Mesendoderm (in vitro differentiated cells): Measurements from ENCODE around the gene HMOX2.

Experiments
- DNase-seq: peaks from one replicate; pipeline ENCODE4 v3.0.0; 2013
- H2AK5ac ChIP-seq: 2 replicates; pipeline ENCODE4 v1.6.1; 2013; ENCODE audit warnings: low read length, inconsistent platforms
- H2BK120ac ChIP-seq: 2 replicates; pipeline ENCODE4 v1.6.1; 2013; ENCODE audit warnings: low read depth, mild to moderate bottlenecking, low read length, moderate library complexity, mixed read lengths
- H2BK15ac ChIP-seq: replicated peaks from 2 replicates; pipeline ENCODE4 v1.6.1; 2013; ENCODE audit warnings: low read depth, mild to moderate bottlenecking, moderate library complexity
- H2BK5ac ChIP-seq: 2 replicates; pipeline ENCODE4 v1.6.1; 2013; ENCODE audit warnings: low read length, inconsistent platforms
- H3K18ac ChIP-seq: 2 replicates; pipeline ENCODE4 v1.6.1; 2013; ENCODE audit warnings: mild to moderate bottlenecking, low read length, mixed read lengths
- H3K23ac ChIP-seq: one replicate; pipeline ENCODE4 v1.6.1; 2013; ENCODE audit warnings: low read length
- H3K27ac ChIP-seq: 2 replicates; pipeline ENCODE4 v1.5.1; 2013; ENCODE audit warnings: low read depth, mild to moderate bottlenecking, inconsistent platforms, low read length, moderate library complexity
- H3K27me3 ChIP-seq: 2 replicates; pipeline ENCODE4 v1.6.1; 2013; ENCODE audit warnings: low read length, control low read depth, mild to moderate bottlenecking, inconsistent platforms; ENCODE audit not compliant: insufficient read depth, poor library complexity
- H3K36me3 ChIP-seq: 2 replicates; pipeline ENCODE4 v1.6.1; 2013; ENCODE audit warnings: low read length, inconsistent platforms; ENCODE audit not compliant: control insufficient read depth, insufficient read depth
- H3K4ac ChIP-seq: one replicate; pipeline ENCODE4 v1.6.1; 2013; ENCODE audit warnings: low read depth, mild to moderate bottlenecking, low read length, moderate library complexity
- H3K4me1 ChIP-seq: 2 replicates; pipeline ENCODE4 v1.6.1; 2013; ENCODE audit warnings: low read depth, low read length, inconsistent platforms; ENCODE audit not compliant: control insufficient read depth
- H3K4me2 ChIP-seq: 2 replicates; pipeline ENCODE4 v1.6.1; 2013; ENCODE audit warnings: low read length
- H3K4me3 ChIP-seq: 2 replicates; pipeline ENCODE4 v1.5.1; 2013; ENCODE audit warnings: mild to moderate bottlenecking, low read length
- H3K56ac ChIP-seq: one replicate; pipeline ENCODE4 v1.6.1; 2013; ENCODE audit warnings: low read length
- H3K79me1 ChIP-seq: 2 replicates; pipeline ENCODE4 v1.6.1; 2013; ENCODE audit warnings: low read length, inconsistent platforms
- H3K79me2 ChIP-seq: 2 replicates; pipeline ENCODE4 v1.6.1; 2013; ENCODE audit warnings: mild to moderate bottlenecking, low read length; ENCODE audit not compliant: control insufficient read depth, insufficient read depth
- H3K9ac ChIP-seq: 2 replicates; pipeline ENCODE4 v1.6.1; 2013; ENCODE audit warnings: low read length, inconsistent platforms
- H4K5ac ChIP-seq: one replicate; pipeline ENCODE4 v1.6.1; 2013; ENCODE audit warnings: low read length
- H4K8ac ChIP-seq: one replicate; pipeline ENCODE4 v1.6.1; 2013; ENCODE audit warnings: low read depth, mild to moderate bottlenecking, control low read depth, low read length, moderate library complexity
- WGBS: extraction: QIAGEN DNeasy Blood & Tissue Kit; methylation state at CpG from one replicate; pipeline ENCODE4 v1.1.7; 2013; ENCODE audit warnings: low lambda C conversion rate, missing lambda C conversion rate; ENCODE audit not compliant: insufficient coverage; ENCODE audit errors: extremely low coverage; 5-methylcytosine and 5-hydroxymethylcytosine counted together

Gene HMOX2

DNA sequence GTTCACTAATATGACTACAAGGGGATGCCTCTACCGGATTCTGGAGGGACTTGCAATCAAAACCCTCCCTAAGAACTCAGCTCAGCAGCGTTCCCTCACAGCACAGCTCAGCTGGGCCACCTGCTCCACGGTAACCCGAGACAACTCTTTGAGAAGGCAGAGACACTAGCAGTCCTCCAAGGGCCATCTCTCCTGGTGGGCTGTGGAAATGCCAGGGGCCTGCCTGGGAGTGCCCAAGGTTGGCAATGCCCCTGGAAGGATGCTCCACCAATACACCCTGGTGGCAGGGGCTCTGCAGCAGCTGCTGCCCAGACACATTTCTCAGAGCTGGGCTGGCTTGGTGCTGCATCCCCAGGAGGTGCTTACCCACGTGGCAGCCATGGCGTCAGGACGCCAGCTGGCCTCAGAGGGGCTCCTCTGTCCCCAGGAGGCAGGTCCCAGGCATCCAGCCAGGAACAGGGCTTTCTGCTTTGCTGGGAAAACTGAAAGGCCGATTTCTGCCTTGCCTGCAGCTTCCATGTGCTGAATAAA lies 45.9 kb downstream of the HMOX2 start:
- Histone ChIP-seq H3K79me2 (no peaks in the 10 kb centered on the region), H4K8ac (no peak overlapping the region), H2BK15ac (no peak overlapping the region), H3K4me1 (no peaks in the 10 kb centered on the region), H3K56ac (no peak overlapping the region), H3K36me3 (no peaks in the 10 kb centered on the region), H3K9ac (no peak overlapping the region), H2BK5ac (no peak overlapping the region), H2BK120ac (no peak overlapping the region), H2AK5ac (no peak overlapping the region), H3K27me3 (no peaks in the 10 kb centered on the region), H3K79me1 (peaks cover 2% of the 10 kb centered on the region), H3K23ac (no peak overlapping the region), H3K18ac (no peak overlapping the region), H3K27ac (no peak overlapping the region), H3K4ac (no peak overlapping the region), H3K4me2 (no peak overlapping the region), H4K5ac (no peak overlapping the region), H3K4me3 (no peak overlapping the region)
- DNase-seq: no peak
- no CpG with 5 or more reads among the region's 8 CpGs for WGBS

DNA sequence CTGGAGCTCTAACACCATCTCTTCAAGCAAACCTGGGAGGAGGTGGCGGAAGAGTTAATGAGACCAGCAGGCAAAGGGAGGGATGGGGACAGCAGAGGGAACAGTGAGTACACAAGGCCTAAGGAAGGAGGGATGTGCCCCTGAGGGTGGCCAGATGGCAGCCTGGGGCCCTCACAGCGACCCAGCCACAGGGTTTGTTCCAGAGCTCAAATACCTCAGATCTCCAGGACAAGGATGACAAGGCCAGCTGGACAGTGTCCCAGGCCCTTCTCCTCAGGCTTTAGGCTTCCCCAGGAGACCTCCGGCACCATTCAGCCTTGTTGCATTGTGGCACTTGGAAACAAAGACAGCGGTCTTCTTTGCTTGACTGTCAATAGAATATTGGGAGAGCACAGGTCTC lies 47.5 kb downstream of the HMOX2 start:
- no CpG with 5 or more reads among the region's 4 CpGs for WGBS
- DNase-seq: no peak

DNA sequence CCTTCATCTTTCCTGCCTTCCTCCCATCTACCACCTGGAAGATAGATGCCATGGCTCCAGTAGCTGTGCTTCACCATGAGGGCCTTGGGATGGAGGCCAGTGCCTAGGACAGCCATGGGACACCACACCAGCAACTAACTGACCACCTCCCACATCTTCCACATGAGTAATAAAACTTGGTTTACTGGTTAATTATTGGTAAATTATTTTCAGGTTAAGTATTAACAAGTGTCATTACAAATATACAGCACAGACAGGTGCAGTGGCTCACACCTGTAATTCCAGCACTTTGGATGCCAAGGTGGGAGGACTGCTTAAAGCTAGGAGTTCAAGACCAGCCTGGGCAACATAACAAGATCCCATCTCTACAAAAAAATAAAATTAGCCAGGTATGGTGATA lies 48.4 kb downstream of the HMOX2 start:
- H2BK120ac ChIP-seq: no peak overlapping the region
- DNase-seq: no peak
- no peak overlapping the region for H2AK5ac ChIP-seq
- H3K4me1 ChIP-seq: peaks cover 3% of the 10 kb centered on the region
- no peak overlapping the region for H3K9ac ChIP-seq
- no peak overlapping the region for H3K23ac ChIP-seq
- peaks cover 2% of the 10 kb centered on the region for H3K79me1 ChIP-seq
- no peak overlapping the region for H4K8ac ChIP-seq
- H3K4me3 ChIP-seq: no peak overlapping the region
- H3K4ac ChIP-seq: no peak overlapping the region
- H3K27me3 ChIP-seq: no peaks in the 10 kb centered on the region
- H2BK15ac ChIP-seq: no peak overlapping the region
- H3K18ac ChIP-seq: no peak overlapping the region
- no peak overlapping the region for H3K4me2 ChIP-seq
- H3K27ac ChIP-seq: no peak overlapping the region
- no peak overlapping the region for H4K5ac ChIP-seq
- H3K36me3 ChIP-seq: no peaks in the 10 kb centered on the region
- H2BK5ac ChIP-seq: no peak overlapping the region
- no peak overlapping the region for H3K56ac ChIP-seq
- no peaks in the 10 kb centered on the region for H3K79me2 ChIP-seq

More for the DNA sequence above, 47.5 kb downstream of the HMOX2 start:
- Histone ChIP-seq H3K9ac (no peak overlapping the region), H2BK15ac (no peak overlapping the region), H3K79me1 (peaks cover 2% of the 10 kb centered on the region), H3K4me3 (no peak overlapping the region), H2BK5ac (no peak overlapping the region), H3K4me2 (no peak overlapping the region), H3K79me2 (no peaks in the 10 kb centered on the region), H3K4ac (no peak overlapping the region), H3K23ac (no peak overlapping the region), H3K27ac (no peak overlapping the region), H3K27me3 (no peaks in the 10 kb centered on the region), H3K18ac (no peak overlapping the region), H4K8ac (no peak overlapping the region), H2AK5ac (no peak overlapping the region), H3K4me1 (no peaks in the 10 kb centered on the region), H3K36me3 (no peaks in the 10 kb centered on the region), H4K5ac (no peak overlapping the region), H3K56ac (no peak overlapping the region), H2BK120ac (no peak overlapping the region)

DNA sequence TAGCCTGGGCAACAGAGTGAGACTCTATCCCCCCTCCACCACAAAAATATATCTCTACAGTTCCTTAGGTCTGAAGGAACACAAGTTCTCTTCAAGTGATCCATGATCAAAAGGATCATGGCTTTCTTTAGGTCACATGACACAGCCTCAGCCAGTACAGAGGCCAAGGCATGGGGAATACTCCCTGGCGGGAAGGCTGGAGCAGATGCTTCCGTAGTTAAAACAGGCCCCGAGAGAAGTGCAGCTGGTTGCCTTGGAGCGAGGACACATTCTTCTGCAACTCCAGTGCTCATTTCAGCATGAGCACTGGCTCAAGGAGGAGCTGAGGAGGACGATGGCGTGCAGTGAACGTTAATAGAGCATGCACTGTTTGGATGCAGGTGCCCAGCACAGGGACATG lies 48.9 kb downstream of the HMOX2 start:
- H2BK120ac ChIP-seq: no peak overlapping the region
- WGBS: no CpG with 5 or more reads among the region's 7 CpGs
- H3K79me2 ChIP-seq: no peaks in the 10 kb centered on the region
- no peak for DNase-seq
- H3K4ac ChIP-seq: no peak overlapping the region
- H4K8ac ChIP-seq: no peak overlapping the region
- peaks cover 3% of the 10 kb centered on the region for H3K4me1 ChIP-seq
- no peak overlapping the region for H2AK5ac ChIP-seq
- no peaks in the 10 kb centered on the region for H3K36me3 ChIP-seq
- no peak overlapping the region for H3K56ac ChIP-seq
- no peak overlapping the region for H3K4me3 ChIP-seq
- no peak overlapping the region for H3K4me2 ChIP-seq
- peaks cover 2% of the 10 kb centered on the region for H3K79me1 ChIP-seq
- no peak overlapping the region for H3K27ac ChIP-seq
- no peak overlapping the region for H3K9ac ChIP-seq
- no peak overlapping the region for H2BK5ac ChIP-seq
- no peaks in the 10 kb centered on the region for H3K27me3 ChIP-seq
- no peak overlapping the region for H2BK15ac ChIP-seq
- H3K18ac ChIP-seq: no peak overlapping the region
- H3K23ac ChIP-seq: no peak overlapping the region
- H4K5ac ChIP-seq: no peak overlapping the region

DNA sequence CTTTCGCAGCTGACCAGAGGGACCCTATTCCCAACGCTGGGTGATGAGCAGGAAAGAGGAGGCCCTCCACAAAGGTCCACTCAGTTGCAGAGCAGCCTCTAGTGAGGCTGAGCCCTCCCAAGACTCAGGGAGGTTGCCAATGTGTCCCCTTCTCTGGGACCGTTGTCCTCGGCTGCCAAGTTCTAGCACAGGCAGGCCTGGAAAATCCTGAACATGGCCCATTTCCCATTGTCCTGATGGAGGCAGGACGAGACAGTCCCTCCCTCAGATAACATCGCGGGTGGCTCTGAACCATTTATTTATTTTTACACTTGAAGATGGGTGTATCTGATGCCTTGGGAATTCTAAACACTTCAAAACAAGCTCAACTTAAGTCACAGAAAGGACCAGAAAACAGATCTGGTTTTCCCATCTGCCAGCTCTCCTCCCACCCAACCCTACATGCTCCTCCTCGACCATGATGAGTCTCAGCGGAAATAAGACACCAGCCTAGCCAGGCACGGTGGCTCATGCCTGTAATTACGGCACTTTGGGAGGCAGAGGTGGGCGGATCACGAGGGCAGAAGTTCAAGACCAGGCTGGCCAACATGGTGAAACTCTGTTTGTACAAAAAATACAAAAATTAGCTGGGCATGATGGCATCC lies 49.6 kb downstream of the HMOX2 start:
- Histone ChIP-seq H3K4me2 (no peak overlapping the region), H3K36me3 (no peaks in the 10 kb centered on the region)

More for the DNA sequence above, 49.6 kb downstream of the HMOX2 start:
- no peaks in the 10 kb centered on the region for H3K79me2 ChIP-seq
- no peak overlapping the region for H3K56ac ChIP-seq
- H3K27me3 ChIP-seq: no peaks in the 10 kb centered on the region
- no peak overlapping the region for H3K23ac ChIP-seq
- H3K4me3 ChIP-seq: no peak overlapping the region
- H3K4me1 ChIP-seq: peaks cover 3% of the 10 kb centered on the region
- WGBS: no CpG with 5 or more reads among the region's 13 CpGs
- H3K9ac ChIP-seq: no peak overlapping the region
- no peak overlapping the region for H2BK15ac ChIP-seq
- peaks cover 2% of the 10 kb centered on the region for H3K79me1 ChIP-seq
- H2BK5ac ChIP-seq: no peak overlapping the region
- H2AK5ac ChIP-seq: no peak overlapping the region
- no peak overlapping the region for H3K18ac ChIP-seq
- no peak overlapping the region for H4K5ac ChIP-seq
- H2BK120ac ChIP-seq: no peak overlapping the region
- DNase-seq: no peak
- H3K27ac ChIP-seq: no peak overlapping the region
- no peak overlapping the region for H3K4ac ChIP-seq
- H4K8ac ChIP-seq: no peak overlapping the region
